Measurements from ENCODE around the gene RIPOR3.

Gene RIPOR3

DNA sequence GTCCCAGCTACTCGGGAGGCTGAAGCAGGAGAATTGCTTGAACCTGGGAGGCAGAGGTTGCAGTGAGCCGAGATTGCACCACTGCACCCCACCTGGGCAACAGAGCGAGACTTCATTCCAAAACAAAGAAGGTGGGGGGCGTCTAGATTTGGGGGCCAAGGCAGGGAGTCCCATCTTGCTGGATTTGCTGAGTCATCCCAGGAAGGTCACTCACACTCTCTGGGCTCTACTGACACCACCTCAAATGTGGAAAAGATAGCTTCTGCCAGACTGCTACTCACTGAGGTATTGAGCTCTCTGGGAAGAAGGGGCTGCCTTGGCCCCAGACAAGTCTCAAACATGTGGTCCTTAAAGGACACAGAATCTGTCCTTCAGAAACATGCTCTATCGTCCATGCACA, 74.3 kb downstream of the RIPOR3 start:
- CTCF ChIA-PET, result no interaction called here
- DNase-seq (ENCODE audit: extremely low spot score), result no peak
- POLR2A ChIA-PET, result no interaction called here
- TF ChIP-seq TARDBP (IDR thresholded peaks at IDR 0.05) (no peak), L3MBTL2 (conservative IDR thresholded peaks at IDR 0.05) (no peak), HDGF (IDR thresholded peaks at IDR 0.05; ENCODE audit: borderline replicate concordance) (no peak)

DNA sequence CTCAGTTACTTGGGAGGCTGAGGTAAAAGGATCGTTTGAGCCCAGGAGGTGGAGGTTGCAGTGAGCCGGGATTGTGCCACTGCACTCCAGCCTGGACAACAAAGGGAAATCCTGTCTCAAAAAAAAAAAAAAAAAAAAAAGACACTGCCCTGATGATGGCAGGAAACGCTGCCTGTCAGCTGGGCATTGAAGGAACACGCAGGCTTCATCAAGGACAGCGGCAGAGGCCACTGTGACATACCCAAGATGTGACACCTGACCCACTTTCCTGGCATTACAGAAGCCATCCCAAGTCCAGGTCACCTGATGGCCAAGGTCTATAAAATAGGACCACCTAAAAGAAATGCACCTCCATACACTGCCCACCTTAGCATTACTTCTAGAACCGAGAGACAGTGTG, 75.9 kb downstream of the RIPOR3 start:
- no peak for DNase-seq (ENCODE audit: extremely low spot score)
- TF ChIP-seq L3MBTL2 (conservative IDR thresholded peaks at IDR 0.05) (no peak), FOXM1 (IDR thresholded peaks at IDR 0.05; ENCODE audit: borderline replicate concordance) (no peak)
- POLR2A ChIA-PET, result no interaction called here
- CTCF ChIA-PET, result no interaction called here

DNA sequence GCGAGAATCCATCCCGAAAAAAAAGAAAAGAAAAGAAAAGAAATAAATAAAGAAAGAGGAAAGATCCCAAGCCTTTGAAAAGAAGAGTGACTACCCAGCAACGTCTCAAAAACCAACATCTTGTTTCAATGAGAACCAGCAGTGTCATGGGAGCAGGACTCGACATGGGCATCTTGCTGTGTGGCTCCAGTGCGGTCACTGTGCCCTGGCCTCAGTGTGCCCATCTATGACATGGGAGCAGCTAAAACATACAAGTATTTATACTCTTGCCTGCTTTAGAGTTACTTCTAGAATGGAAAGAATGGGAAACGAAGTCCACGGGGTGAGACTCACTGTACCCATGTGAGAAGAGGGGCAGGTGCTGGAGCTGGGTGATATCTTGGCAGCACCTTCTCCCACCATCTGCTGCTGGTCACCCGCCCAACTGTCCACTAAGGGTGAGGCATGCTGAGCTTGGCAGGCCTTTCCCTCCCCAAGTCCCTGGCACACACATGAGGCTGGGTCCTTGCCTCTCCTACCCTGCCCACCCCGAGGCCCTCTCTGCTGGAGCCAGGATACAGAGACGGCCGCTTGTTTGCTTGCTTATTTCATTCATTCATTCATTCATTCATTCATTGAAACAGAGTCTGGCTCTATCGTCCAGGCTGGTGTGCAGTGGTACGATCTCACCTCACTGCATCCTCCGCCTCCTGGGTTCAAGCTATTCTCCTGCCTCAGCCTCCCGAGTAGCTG, 77.7 kb downstream of the RIPOR3 start:
- POLR2A ChIA-PET, result interaction anchor here (0.8 kb wide), 1 partner anchor 174 kb away, joined by 3 read pairs; no protein-coding TSS in a partner anchor
- DNase-seq (ENCODE audit: extremely low spot score), result no peak
- CTCF ChIA-PET, result no interaction called here
- TF ChIP-seq CTBP1 (IDR thresholded peaks at IDR 0.05; ENCODE audit: borderline replicate concordance) (no peak), L3MBTL2 (conservative IDR thresholded peaks at IDR 0.05) (no peak), LEF1 (IDR thresholded peaks at IDR 0.05; ENCODE audit: borderline replicate concordance) (no peak), FOXA1 (IDR thresholded peaks at IDR 0.05) (no peak), PKNOX1 (IDR thresholded peaks at IDR 0.05) (no peak), NFRKB (IDR thresholded peaks at IDR 0.05) (no peak), ARNT (IDR thresholded peaks at IDR 0.05) (no peak), HDGF (IDR thresholded peaks at IDR 0.05; ENCODE audit: borderline replicate concordance) (no peak), SP1 (IDR thresholded peaks at IDR 0.05) (no peak), TARDBP (IDR thresholded peaks at IDR 0.05) (no peak), FOXK2 (IDR thresholded peaks at IDR 0.05) (no peak), SUZ12 (IDR thresholded peaks at IDR 0.05) (no peak), FOXM1 (IDR thresholded peaks at IDR 0.05; ENCODE audit: borderline replicate concordance) (no peak), ZNF384 (IDR thresholded peaks at IDR 0.05) (no peak), BHLHE40 (IDR thresholded peaks at IDR 0.05; ENCODE audit: borderline replicate concordance) (no peak), ELF4 (IDR thresholded peaks at IDR 0.05) (no peak)

- DNase-seq (ENCODE audit: extremely low spot score), result no peak
- CTCF ChIA-PET, result no interaction called here
- POLR2A ChIA-PET, result no interaction called here
- TF ChIP-seq FOXA1 (IDR thresholded peaks at IDR 0.05) (no peak), FOXK2 (IDR thresholded peaks at IDR 0.05) (no peak), HDGF (IDR thresholded peaks at IDR 0.05; ENCODE audit: borderline replicate concordance) (no peak), ARNT (IDR thresholded peaks at IDR 0.05) (no peak), L3MBTL2 (conservative IDR thresholded peaks at IDR 0.05) (no peak), SP1 (IDR thresholded peaks at IDR 0.05) (no peak), PKNOX1 (IDR thresholded peaks at IDR 0.05) (no peak), LEF1 (IDR thresholded peaks at IDR 0.05; ENCODE audit: borderline replicate concordance) (no peak), SUZ12 (IDR thresholded peaks at IDR 0.05) (no peak), CTBP1 (IDR thresholded peaks at IDR 0.05; ENCODE audit: borderline replicate concordance) (no peak)
Observed at GRCh38 chr20:50611128-50611810, 80.1 kb downstream of the RIPOR3 start.

- POLR2A ChIA-PET, result no interaction called here
- DNase-seq (ENCODE audit: extremely low spot score), result no peak
- CTCF ChIA-PET, result interaction anchor here (1.0 kb wide), 1 partner anchor 23 kb away, joined by 3 read pairs; no protein-coding TSS in a partner anchor
- TF ChIP-seq LEF1 (IDR thresholded peaks at IDR 0.05; ENCODE audit: borderline replicate concordance), result no peak
- TF ChIP-seq ZNF384 (IDR thresholded peaks at IDR 0.05), result no peak
- TF ChIP-seq HDGF (IDR thresholded peaks at IDR 0.05; ENCODE audit: borderline replicate concordance), result no peak
- TF ChIP-seq BHLHE40 (IDR thresholded peaks at IDR 0.05; ENCODE audit: borderline replicate concordance), result no peak
- TF ChIP-seq CTBP1 (IDR thresholded peaks at IDR 0.05; ENCODE audit: borderline replicate concordance), result no peak
- no peak for TF ChIP-seq ARNT (IDR thresholded peaks at IDR 0.05)
- TF ChIP-seq FOXA1 (IDR thresholded peaks at IDR 0.05), result no peak
- TF ChIP-seq SUZ12 (IDR thresholded peaks at IDR 0.05), result no peak
- no peak for TF ChIP-seq SP1 (IDR thresholded peaks at IDR 0.05)
- TF ChIP-seq NFRKB (IDR thresholded peaks at IDR 0.05), result no peak
- TF ChIP-seq FOXK2 (IDR thresholded peaks at IDR 0.05), result no peak
- TF ChIP-seq L3MBTL2 (conservative IDR thresholded peaks at IDR 0.05), result no peak
- TF ChIP-seq TARDBP (IDR thresholded peaks at IDR 0.05), result no peak
- TF ChIP-seq PKNOX1 (IDR thresholded peaks at IDR 0.05), result no peak
- TF ChIP-seq FOXM1 (IDR thresholded peaks at IDR 0.05; ENCODE audit: borderline replicate concordance), result no peak
Observed at GRCh38 chr20:50610212-50610718, 81.1 kb downstream of the RIPOR3 start.

GRCh38 chr20:50609438-50609989, 81.8 kb downstream of the RIPOR3 start:
- TF ChIP-seq L3MBTL2 (conservative IDR thresholded peaks at IDR 0.05) (no peak), ZNF384 (IDR thresholded peaks at IDR 0.05) (no peak), LEF1 (IDR thresholded peaks at IDR 0.05; ENCODE audit: borderline replicate concordance) (no peak), FOXA1 (IDR thresholded peaks at IDR 0.05) (no peak), FOXK2 (IDR thresholded peaks at IDR 0.05) (no peak), SP1 (IDR thresholded peaks at IDR 0.05) (no peak), ARNT (IDR thresholded peaks at IDR 0.05) (no peak)
- ChIA-PET CTCF (interaction anchor here (1.0 kb wide), 1 partner anchor 22 kb away, joined by 3 read pairs; no protein-coding TSS in a partner anchor), POLR2A (no interaction called here)
- no peak for DNase-seq (ENCODE audit: extremely low spot score)

All from HEK293T (cell line).